ENCODE data around the gene ZNF8. TPM values are rescaled to one million over a fixed set of nuclear protein-coding genes. Genes with fewer than 3 reads are reported as not detected.

ZNF8 gene
- total and polyA plus RNA-seq, 10 of the 15 experiments (the other 5 are each of a cell fraction or from before 2014, with no cell fraction given) = 0.46 to 5.4 (median 2.6) TPM

GRCh38 chr19:58268344-58268743 lies 10.4 kb upstream of the ZNF8 start (continued):
- TF ChIP-seq ZBTB40 (IDR thresholded peaks at IDR 0.05; ENCODE audit: borderline replicate concordance) (no peak), RFX5 (IDR thresholded peaks at IDR 0.05; ENCODE audit: low read depth, low read length) (no peak)

DNA sequence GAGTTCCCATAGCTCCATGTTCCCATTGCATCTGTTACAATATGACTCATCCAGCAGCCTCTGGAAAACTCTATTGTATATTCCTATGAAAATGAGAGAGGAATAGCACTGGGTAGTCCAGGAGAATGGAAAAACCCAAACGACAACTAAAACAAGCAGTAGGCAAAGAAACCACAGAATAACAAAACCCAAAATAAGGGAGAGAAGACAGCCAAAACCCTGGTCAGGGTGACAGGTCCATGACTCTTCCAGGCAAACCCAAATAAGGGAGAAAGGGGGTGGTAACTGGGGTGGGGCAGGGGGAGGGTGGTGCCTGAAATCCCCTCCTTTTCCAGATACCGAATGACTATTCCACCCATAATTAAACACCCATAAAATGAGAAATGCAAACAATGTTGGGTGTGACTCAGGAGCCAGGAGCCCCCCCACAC lies 4.0 kb upstream of the ZNF8 start:
- in situ Hi-C loops (cut with MboI) (loop anchor here (10.0 kb wide), 1 partner anchor 1860 kb away; no protein-coding TSS in a partner anchor), intact Hi-C loops (cut with micrococcal nuclease; ENCODE audit: unreplicated experiment) (no loop called here)
- H3K27me3 ChIP-seq (replicated peaks in 1 of 2; ENCODE audit: control insufficient read depth in 2 of 2, insufficient read depth in 2 of 2, low read length in 1 of 2) = no peaks in the 10 kb centered on the region
- WGBS (ENCODE audit: insufficient coverage, insufficient replicate concordance, low lambda C conversion rate, missing lambda C conversion rate) = 100% methylated on average over 2 of the region's 2 CpGs
- POLR2A ChIA-PET = no interaction called here
- H4K20me1 ChIP-seq (ENCODE audit: control insufficient read depth, insufficient read depth) = no peaks in the 10 kb centered on the region
- H3K4me2 ChIP-seq (ENCODE audit: control insufficient read depth, insufficient read depth) = no peak overlapping the region
- TF ChIP-seq PAX5 (IDR thresholded peaks at IDR 0.05; ENCODE audit: borderline replicate concordance, low read depth, low read length) = no peak
- TF ChIP-seq, protein P1, sequence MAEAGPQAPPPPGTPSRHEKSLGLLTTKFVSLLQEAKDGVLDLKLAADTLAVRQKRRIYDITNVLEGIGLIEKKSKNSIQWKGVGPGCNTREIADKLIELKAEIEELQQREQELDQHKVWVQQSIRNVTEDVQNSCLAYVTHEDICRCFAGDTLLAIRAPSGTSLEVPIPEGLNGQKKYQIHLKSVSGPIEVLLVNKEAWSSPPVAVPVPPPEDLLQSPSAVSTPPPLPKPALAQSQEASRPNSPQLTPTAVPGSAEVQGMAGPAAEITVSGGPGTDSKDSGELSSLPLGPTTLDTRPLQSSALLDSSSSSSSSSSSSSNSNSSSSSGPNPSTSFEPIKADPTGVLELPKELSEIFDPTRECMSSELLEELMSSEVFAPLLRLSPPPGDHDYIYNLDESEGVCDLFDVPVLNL (IDR thresholded peaks at IDR 0.05; ENCODE audit: low read depth, low read length) = no peak
- no peak for TF ChIP-seq BHLHE40 (IDR thresholded peaks at IDR 0.05; ENCODE audit: borderline replicate concordance in 1 of 2, low read depth in 2 of 2, low read length in 1 of 2)
- no peak for TF ChIP-seq HDGF (IDR thresholded peaks at IDR 0.05)
- no peak for TF ChIP-seq RBBP5 (conservative IDR thresholded peaks at IDR 0.05)
- ATAC-seq (no peak), FAIRE-seq (no peak), DNase-seq (ENCODE audit: low read depth, low spot score) (no peak)
- peaks cover 9% of the 10 kb centered on the region for H3K9me3 ChIP-seq (replicated peaks; ENCODE audit: control insufficient read depth, insufficient read depth, low read length)
- H3K36me3 ChIP-seq (ENCODE audit: control insufficient read depth in 2 of 2, insufficient read depth in 2 of 2, low read length in 1 of 2) = no peaks in the 10 kb centered on the region
- H3K4me3 ChIP-seq = no peak overlapping the region
- H2AFZ ChIP-seq (ENCODE audit: control insufficient read depth, low read depth, low read length) = no peak overlapping the region
- peaks cover 9% of the 10 kb centered on the region for H3K79me2 ChIP-seq (ENCODE audit: control insufficient read depth, insufficient read depth, low read length)
- no peak overlapping the region for H3K9ac ChIP-seq (ENCODE audit: control insufficient read depth, insufficient read depth, low read length)
- CTCF ChIA-PET = no interaction called here
- no peak overlapping the region for H3K27ac ChIP-seq (ENCODE audit: control insufficient read depth, insufficient read depth)
- BruUV-seq (replicated peaks) = no TSS peak
- no peaks in the 10 kb centered on the region; the same call in 1 of the 2 replicates for H3K4me1 ChIP-seq (ENCODE audit: control insufficient read depth, insufficient read depth, low read length)
- SMC1A ChIA-PET (ENCODE audit: uncharacterized antibody, unreplicated experiment) = no interaction called here
- RAD21 ChIA-PET (ENCODE audit: unreplicated experiment) = no interaction called here

Data from GM12878 (cell line).